HG03575 (cell line): ENCODE results near the gene KIF1C.
A peak's percentile ranks its signal among the peaks of the same experiment; 100 is the strongest.

Source experiments
- ATAC-seq: cut with Tn5 transposase; IDR thresholded peaks from one replicate; pipeline ENCODE4 v1.9.1; 2021; ENCODE audit not compliant: unreplicated experiment, insufficient number of reproducible peaks, low FRiP score; ENCODE audit errors: extremely low read depth

KIF1C gene

GRCh38 chr17:4967539-4968485 lies 29.9 kb upstream of the KIF1C start, which contains the start of gene SPAG7:
SPAG7 (minus strand) TSS chr17:4967817; CDS start chr17:4967804, 13 bp downstream.
- ATAC-seq: peak; percentile 30

GRCh38 chr17:4968486-4969046 lies 29.2 kb upstream of the KIF1C start:
- no peak for ATAC-seq

DNA sequence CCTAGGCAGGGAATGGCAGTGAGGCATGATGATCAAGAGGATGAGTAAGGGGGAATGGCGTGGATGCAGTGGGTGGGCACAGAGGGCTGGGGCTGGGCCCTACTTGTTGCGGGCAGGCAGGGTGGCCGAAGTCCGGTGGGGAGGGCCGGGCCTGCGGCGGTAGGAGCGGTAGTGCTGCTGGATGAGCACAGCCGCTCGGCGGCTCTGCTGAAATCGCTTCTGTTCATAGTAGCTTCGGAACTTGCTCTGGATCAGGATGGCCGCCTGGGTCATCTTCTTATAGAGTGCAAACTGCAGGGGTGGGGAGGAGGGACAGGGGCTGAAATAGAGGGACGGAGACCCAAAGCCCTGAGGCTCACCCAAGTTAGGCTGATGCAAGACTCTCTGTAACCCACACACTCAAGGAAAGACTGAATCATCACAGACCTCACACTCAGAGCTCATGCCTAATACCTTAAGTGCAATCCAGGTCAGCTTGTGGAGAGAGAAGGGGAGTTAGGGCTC lies 28.7 kb upstream of the KIF1C start:
- ATAC-seq: no peak

- ATAC-seq: no peak
These were observed 28.1 kb upstream of the KIF1C start for GRCh38 chr17:4969551-4970173.

- no peak for ATAC-seq
These were observed 27.5 kb upstream of the KIF1C start for GRCh38 chr17:4970273-4970672.

DNA sequence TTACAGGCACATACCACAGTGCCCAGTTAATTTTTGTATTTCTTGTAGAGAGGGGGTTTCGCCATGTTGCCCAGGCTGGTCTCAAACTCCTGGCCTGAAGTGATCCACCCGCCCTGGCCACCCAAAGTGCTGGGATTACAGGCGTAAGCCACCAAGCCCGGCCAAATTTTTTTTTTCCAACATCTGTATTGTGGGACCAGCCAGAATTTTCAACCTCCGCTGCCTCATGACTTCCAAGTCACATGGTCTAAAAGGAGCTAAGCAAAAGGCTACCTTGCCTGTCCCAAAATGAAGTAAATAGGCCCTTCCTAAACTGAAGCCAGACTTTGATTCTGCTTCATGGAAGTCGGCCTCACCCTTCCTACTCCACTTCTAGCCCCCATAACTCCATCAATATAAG lies 25.9 kb upstream of the KIF1C start:
- no peak for ATAC-seq

GRCh38 chr17:4972322-4972721 lies 25.4 kb upstream of the KIF1C start:
- ATAC-seq: no peak

DNA sequence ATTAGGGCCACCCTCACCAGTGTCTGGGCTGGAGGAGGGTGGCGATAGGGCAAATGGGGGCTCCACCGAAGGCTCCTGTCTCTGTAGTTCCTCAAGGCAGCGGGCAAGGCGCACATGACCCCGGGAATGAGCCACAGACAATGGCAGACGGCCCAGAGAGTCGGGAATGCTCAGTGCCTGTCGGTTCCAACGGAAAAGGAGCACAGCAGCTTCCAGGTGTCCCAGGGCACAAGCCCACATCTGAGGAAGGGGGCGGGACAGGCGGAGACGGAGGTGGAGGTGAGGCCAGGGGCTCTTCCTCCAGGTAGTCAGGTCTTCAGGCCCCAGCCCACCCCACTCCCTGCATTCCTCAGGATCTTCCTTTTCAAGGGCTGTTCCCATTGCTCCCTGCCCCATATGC lies 25.0 kb upstream of the KIF1C start:
- ATAC-seq: no peak

DNA sequence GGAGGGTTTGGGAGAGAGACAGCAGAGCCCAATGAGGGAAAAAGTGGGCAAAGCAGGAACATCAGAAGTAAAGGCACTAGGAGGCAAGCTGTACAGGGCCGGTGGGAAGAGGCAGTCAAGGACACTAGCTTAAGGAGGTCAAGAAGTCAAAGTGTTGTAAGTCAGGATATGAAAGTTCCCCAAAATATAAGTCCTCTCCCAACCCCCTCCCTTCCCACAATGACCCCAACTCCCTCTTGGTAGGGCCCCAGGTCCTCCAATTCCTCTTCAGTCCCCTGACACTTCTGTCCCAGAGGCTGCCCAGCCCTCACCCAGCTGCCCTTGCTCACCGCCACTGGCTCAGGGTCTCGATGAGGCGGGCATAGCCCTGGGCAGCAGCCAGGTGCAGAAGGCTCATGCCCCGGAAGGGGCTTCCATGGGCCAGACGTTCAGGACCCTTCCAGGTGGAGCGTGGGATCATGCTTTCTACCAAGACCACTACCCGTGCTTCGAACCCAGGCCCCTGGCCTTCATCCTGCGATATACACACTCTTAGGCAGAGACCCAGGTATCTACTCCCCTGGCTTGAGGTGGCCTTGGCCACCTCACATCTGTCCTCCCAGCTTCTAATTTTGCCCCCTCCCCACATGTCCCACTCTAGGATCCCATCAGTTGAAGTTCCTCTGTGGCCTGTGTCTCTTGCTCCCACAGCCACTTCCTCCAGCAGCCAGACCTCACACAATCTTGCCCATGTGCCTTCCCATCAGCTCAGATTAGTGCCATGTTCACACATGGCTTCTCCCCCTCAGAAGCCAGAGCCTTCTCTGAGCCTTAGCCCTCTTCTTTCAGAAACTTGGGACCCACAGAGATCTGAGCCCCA lies 24.3 kb upstream of the KIF1C start:
- ATAC-seq: no peak

- ATAC-seq: no peak
These were observed 23.6 kb upstream of the KIF1C start for GRCh38 chr17:4974115-4974670.

GRCh38 chr17:4978726-4979125 lies 19.0 kb upstream of the KIF1C start:
- no peak for ATAC-seq

DNA sequence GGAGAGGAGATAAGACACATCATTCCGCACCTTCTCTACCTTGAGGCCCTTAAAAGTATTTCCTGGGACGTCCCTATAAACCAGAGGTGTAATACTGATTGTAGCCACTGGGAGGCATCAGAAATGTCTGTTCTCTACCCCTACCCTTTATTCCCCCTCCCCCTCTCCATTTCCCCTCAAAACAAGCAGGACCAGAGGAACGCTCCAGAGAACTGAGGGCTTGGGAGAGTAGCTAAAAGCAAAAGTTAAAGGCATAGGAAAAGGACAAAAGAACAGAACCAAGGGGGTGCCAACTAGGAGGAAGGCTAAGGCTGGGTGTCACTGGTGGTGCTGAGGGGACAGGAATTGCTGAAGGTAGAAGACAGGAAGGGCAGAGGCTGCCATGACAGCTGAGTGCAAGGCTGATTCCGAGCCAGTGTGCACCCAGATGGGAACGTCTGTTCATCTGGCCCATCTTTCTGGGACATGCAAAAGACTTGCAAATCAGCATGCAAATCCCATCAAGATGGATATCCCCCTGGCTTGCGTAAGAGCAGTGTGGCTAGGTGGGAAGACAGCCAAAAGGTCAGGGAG lies 17.0 kb upstream of the KIF1C start:
- no peak for ATAC-seq

DNA sequence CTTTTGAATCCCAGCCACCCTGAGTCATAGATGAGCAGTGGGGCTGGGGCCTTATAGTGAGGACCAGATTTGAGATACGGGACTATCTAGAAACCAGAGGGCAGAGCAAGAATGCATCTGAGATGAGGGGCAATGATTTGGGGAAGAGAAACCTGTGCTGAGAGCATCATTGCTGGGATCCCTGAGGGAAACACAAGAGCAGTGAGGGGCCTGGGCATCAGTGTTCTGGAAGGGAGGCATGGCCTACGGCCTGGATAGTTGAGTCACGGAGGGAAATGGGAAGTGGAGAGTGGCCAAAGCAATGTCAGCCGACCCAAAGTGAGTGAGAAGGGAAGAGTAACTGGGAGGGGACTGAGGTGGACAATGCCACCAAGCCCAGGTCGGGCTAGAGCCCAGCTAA lies 15.4 kb upstream of the KIF1C start:
- ATAC-seq: no peak

- ATAC-seq: no peak
These were observed 11.3 kb upstream of the KIF1C start for GRCh38 chr17:4986403-4986802.

DNA sequence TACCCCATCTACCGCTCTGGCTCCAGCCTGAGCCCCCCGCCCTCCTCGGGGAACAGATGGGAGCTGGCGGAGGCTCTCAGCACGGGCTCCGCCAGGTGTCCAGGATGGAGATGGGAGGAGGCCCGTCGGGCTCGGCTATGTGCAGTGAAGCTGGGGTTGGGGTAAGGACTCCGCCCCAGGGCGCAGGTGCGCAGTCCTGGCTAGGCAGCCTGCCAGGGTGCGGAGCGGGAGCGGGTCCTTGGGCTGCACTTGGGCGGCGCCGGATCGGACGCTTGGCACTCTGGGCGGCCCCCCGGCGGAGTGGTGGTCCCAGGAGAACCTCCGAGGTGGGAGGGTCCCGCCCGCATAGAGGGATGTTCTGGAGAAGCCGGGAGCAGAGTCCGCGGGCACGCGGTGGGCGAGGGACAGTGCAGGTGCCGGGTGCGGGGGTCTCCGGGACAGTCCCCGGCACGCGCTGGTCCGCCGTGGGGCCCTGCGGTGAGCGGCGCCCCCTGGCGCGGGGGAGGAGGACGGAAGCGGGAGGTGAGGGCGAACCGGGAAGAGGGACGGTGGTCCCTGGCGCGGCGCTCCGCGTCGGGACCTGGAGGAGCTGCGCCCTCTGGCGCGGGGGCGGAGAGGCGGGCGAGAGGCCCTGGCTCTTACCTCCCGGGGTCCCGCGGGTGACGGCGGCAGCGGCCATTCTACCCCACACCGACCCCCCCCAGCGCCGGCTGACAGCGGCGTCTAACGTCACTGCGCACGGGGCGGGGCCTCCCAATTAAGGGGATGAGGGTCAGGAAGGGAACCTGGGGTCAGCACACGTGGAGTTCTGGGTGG lies 10.6 kb upstream of the KIF1C start, which contains the start of gene CAMTA2:
Gene CAMTA2, minus strand, starts transcription at position 725 of the 816 bp plus-strand sequence. CDS start 1,453 bp downstream, outside the sequence.
- ATAC-seq: no peak

GRCh38 chr17:4987767-4988567 lies 9.8 kb upstream of the KIF1C start:
- no peak for ATAC-seq
